PC-3 (cell line): ENCODE results near the gene DLGAP1. TPM values are rescaled to one million over a fixed set of nuclear protein-coding genes. Genes with fewer than 3 reads are reported as not detected.

Experiments used
- ATAC-seq: fragments of 200-7000 bp; cut with Tn5 transposase; 2 replicates; pipeline ENCODE4 v1.9.1; 2020; ENCODE audit warnings: mild to moderate bottlenecking, moderate library complexity
- BruUV-seq: library from RNA; stranded (reverse); fragments of 400-500 nt; replicated peaks from 2 replicates; lab custom pipeline; 2021; lab: Mats Ljungman, UMichigan
- CTCF ChIA-PET: fragments of 300-600 bp; sonication (Branson Sonifier 250); formaldehyde crosslinking; loops from one replicate; lab custom pipeline; 2022; ENCODE audit warnings: antibody characterized with exemption; lab: Charles Lee
- POLR2A ChIA-PET: fragments of 300-600 bp; sonication (Branson Sonifier 250); formaldehyde crosslinking; loops from one replicate; lab custom pipeline; 2022; ENCODE audit warnings: antibody characterized with exemption; ENCODE audit not compliant: unreplicated experiment; lab: Charles Lee
- DNase-seq: peaks from one replicate; pipeline ENCODE4 v3.0.0-alpha.2; 2015
- H2AFZ ChIP-seq: fragments of 300-600 bp; sonication (generic); 2 replicates; pipeline ENCODE4 v1.6.0; 2016; ENCODE audit warnings: antibody characterized with exemption, low read length
- H3F3A ChIP-seq: fragments of 300-600 bp; sonication (generic); one replicate; pipeline ENCODE4 v1.6.0; 2017; ENCODE audit warnings: antibody characterized with exemption, low read length, control low read depth, mild to moderate bottlenecking; ENCODE audit not compliant: unreplicated experiment
- H3K27ac ChIP-seq: fragments of 300-600 bp; sonication (generic); 2 replicates; pipeline ENCODE4 v1.5.1; 2016; ENCODE audit warnings: mild to moderate bottlenecking, low read length
- H3K27me3 ChIP-seq: fragments of 300-600 bp; sonication (generic); 2 replicates; pipeline ENCODE4 v1.6.1; 2016; ENCODE audit warnings: low read length, mixed read lengths
- H3K36me3 ChIP-seq: fragments of 300-600 bp; sonication (generic); 2 replicates; pipeline ENCODE4 v1.6.1; 2016; ENCODE audit warnings: low read depth, mixed run types, low read length, mixed read lengths
- H3K4me1 ChIP-seq: fragments of 300-600 bp; sonication (generic); 2 replicates; pipeline ENCODE4 v1.5.1; 2016; ENCODE audit warnings: low read length; ENCODE audit not compliant: insufficient read depth
- H3K4me2 ChIP-seq: fragments of 300-600 bp; sonication (generic); 2 replicates; pipeline ENCODE4 v1.6.0; 2016; ENCODE audit warnings: low read length
- H3K4me3 ChIP-seq: fragments of 300-600 bp; sonication (generic); 2 replicates; pipeline ENCODE4 v1.5.1; 2016; ENCODE audit warnings: mild to moderate bottlenecking, low read length, mixed read lengths
- H3K79me2 ChIP-seq: fragments of 300-600 bp; sonication (generic); 2 replicates; pipeline ENCODE4 v1.6.1; 2017; ENCODE audit warnings: low read length, mixed read lengths
- H3K9ac ChIP-seq: fragments of 300-600 bp; sonication (generic); 2 replicates; pipeline ENCODE4 v1.6.0; 2016; ENCODE audit warnings: mild to moderate bottlenecking, low read length
- H3K9me2 ChIP-seq: fragments of 300-600 bp; sonication (generic); replicated peaks from 2 replicates; pipeline ENCODE4 v1.6.1; 2016; ENCODE audit warnings: mixed run types, low read length, mixed read lengths
- H3K9me3 ChIP-seq: fragments of 300-600 bp; sonication (generic); 2 replicates; pipeline ENCODE4 v1.6.1; 2016; ENCODE audit warnings: low read length, mixed read lengths
- H4K20me1 ChIP-seq: fragments of 300-600 bp; sonication (generic); 2 replicates; pipeline ENCODE4 v1.6.1; 2016; ENCODE audit warnings: low read length, mixed read lengths
- EZH2 ChIP-seq: fragments of 300-600 bp; sonication (generic); IDR thresholded peaks from one replicate; pipeline ENCODE4 v1.6.1; 2017; ENCODE audit warnings: antibody characterized with exemption, mild to moderate bottlenecking, low read length; ENCODE audit not compliant: unreplicated experiment
- EZH2phosphoT487 ChIP-seq: fragments of 300-600 bp; sonication (generic); IDR thresholded peaks from 2 replicates; pipeline ENCODE4 v1.6.1; 2018; ENCODE audit warnings: mild to moderate bottlenecking, antibody characterized with exemption, low read length, borderline replicate concordance
- intact Hi-C: fragments of 100-400 bp; cut with micrococcal nuclease; formaldehyde crosslinking; loops from 2 replicates; pipeline ENCODE4 v1.9.0; 2023
- total RNA-seq: library from RNA; depleted of rRNA; stranded (reverse); fragments of >200 nt; gene quantifications from 2 replicates; pipeline ENCODE4 v1.2.3, GENCODE V29; 2014
- TF ChIP-seq, protein P1 (sequence below): fragments of 300-600 bp; sonication (generic); conservative IDR thresholded peaks from 2 replicates; pipeline ENCODE4 v1.5.1; 2017; ENCODE audit warnings: antibody characterized with exemption, low read depth, mild to moderate bottlenecking, low read length

The DLGAP1 gene
- total RNA-seq, 1 experiment from 2014 or later, result not detected

DNA sequence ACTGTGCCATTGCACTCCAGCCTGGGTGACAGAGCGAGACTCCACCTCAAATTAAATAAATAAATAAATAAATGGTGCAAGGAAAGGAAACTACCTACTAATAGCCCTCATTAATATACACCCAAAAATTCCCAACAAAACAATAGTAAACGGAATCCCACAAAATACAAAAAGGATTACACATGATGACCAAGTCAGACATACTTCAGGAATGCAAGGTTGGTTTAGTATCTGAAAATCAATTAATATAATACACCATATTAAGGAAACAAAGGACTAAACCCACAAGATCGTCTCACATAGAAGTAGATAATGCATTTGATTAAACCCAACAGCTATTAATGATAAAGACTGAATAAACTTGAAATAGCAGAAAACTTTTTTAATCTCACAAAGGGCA is 697.7 kb downstream of the DLGAP1 start:
- H3K4me3 ChIP-seq, result no peak overlapping the region
- H3K4me2 ChIP-seq, result no peak overlapping the region
- H3K9ac ChIP-seq, result no peak overlapping the region
- no peaks in the 10 kb centered on the region for H3K79me2 ChIP-seq
- no peaks in the 10 kb centered on the region for H3K4me1 ChIP-seq
- peaks cover 20% of the 10 kb centered on the region; the same call in 1 of the 2 replicates for H3K27me3 ChIP-seq
- DNase-seq (no peak), ATAC-seq (no peak)
- H3K27ac ChIP-seq, result no peak overlapping the region
- no peaks in the 10 kb centered on the region for H3F3A ChIP-seq
- CTCF ChIA-PET, result no interaction called here
- H3K9me3 ChIP-seq, result no peaks in the 10 kb centered on the region
- no TSS peak for BruUV-seq
- no peaks in the 10 kb centered on the region for H3K9me2 ChIP-seq
- intact Hi-C loops, result no loop called here
- POLR2A ChIA-PET, result no interaction called here
- TF ChIP-seq, protein P1, sequence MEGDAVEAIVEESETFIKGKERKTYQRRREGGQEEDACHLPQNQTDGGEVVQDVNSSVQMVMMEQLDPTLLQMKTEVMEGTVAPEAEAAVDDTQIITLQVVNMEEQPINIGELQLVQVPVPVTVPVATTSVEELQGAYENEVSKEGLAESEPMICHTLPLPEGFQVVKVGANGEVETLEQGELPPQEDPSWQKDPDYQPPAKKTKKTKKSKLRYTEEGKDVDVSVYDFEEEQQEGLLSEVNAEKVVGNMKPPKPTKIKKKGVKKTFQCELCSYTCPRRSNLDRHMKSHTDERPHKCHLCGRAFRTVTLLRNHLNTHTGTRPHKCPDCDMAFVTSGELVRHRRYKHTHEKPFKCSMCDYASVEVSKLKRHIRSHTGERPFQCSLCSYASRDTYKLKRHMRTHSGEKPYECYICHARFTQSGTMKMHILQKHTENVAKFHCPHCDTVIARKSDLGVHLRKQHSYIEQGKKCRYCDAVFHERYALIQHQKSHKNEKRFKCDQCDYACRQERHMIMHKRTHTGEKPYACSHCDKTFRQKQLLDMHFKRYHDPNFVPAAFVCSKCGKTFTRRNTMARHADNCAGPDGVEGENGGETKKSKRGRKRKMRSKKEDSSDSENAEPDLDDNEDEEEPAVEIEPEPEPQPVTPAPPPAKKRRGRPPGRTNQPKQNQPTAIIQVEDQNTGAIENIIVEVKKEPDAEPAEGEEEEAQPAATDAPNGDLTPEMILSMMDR, result no peak
- TF ChIP-seq EZH2phosphoT487 (no peak), EZH2 (no peak)
- H2AFZ ChIP-seq, result no peak overlapping the region
- no peaks in the 10 kb centered on the region for H3K36me3 ChIP-seq
- H4K20me1 ChIP-seq, result no peaks in the 10 kb centered on the region

DNA sequence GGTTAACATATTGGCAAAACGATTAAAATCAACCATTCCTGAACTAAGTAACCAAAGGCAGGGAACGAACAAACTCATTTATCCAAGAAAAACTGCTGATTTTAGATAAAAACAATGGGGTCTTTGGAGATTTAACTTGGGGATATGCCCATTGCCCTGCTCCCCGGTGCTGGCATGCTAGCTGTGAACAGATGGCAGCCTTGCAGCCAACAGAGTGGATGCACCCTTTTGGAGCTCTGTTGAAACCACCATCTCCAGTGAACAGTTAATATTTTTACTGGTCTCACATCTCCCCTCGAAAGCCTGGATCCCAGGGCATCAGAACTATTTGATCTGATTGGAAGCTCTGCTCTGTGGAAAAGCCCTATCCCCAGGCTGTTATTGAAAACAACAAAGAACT is 702.0 kb downstream of the DLGAP1 start:
- H3K9ac ChIP-seq, result no peak overlapping the region
- H3K9me3 ChIP-seq, result no peaks in the 10 kb centered on the region
- no TSS peak for BruUV-seq
- DNase-seq (no peak), ATAC-seq (no peak)
- H3K4me1 ChIP-seq, result no peaks in the 10 kb centered on the region
- CTCF ChIA-PET, result no interaction called here
- no peak overlapping the region for H3K4me2 ChIP-seq
- no peaks in the 10 kb centered on the region for H4K20me1 ChIP-seq
- no peaks in the 10 kb centered on the region for H3K9me2 ChIP-seq
- H3K4me3 ChIP-seq, result no peak overlapping the region
- TF ChIP-seq EZH2phosphoT487 (no peak), EZH2 (no peak)
- TF ChIP-seq, protein P1, result no peak
- H3K27ac ChIP-seq, result no peak overlapping the region
- H3F3A ChIP-seq, result no peaks in the 10 kb centered on the region
- no peak overlapping the region for H2AFZ ChIP-seq
- no peaks in the 10 kb centered on the region for H3K27me3 ChIP-seq
- POLR2A ChIA-PET, result no interaction called here
- intact Hi-C loops, result no loop called here
- H3K36me3 ChIP-seq, result no peaks in the 10 kb centered on the region
- H3K79me2 ChIP-seq, result no peaks in the 10 kb centered on the region

DNA sequence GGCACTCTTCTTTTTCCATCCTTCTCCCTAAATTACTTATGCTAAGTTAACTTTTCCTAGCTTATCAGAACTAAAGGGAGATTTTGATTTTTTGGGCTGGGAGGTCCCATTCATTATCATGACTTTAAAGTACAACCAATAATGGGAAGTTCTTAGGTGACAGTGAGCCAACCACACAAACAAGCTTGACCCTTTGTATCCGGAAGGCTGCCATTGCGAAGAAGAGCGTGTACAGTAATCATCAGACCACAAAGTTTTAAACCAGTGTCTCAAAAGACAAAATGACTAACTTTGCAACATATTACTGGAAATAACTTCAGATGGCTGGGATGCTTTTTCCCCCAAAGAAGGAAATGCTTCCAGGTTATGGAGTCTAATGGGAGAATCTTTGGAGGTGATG is 707.0 kb downstream of the DLGAP1 start:
- no peaks in the 10 kb centered on the region for H4K20me1 ChIP-seq
- CTCF ChIA-PET, result no interaction called here
- intact Hi-C loops, result no loop called here
- H3F3A ChIP-seq, result no peaks in the 10 kb centered on the region
- no peaks in the 10 kb centered on the region for H3K9me2 ChIP-seq
- H3K4me1 ChIP-seq, result no peaks in the 10 kb centered on the region
- no peak for ATAC-seq
- H3K9me3 ChIP-seq, result no peaks in the 10 kb centered on the region
- no peak overlapping the region for H2AFZ ChIP-seq
- no peak overlapping the region for H3K27ac ChIP-seq
- POLR2A ChIA-PET, result no interaction called here
- no peaks in the 10 kb centered on the region; the same call in 1 of the 2 replicates for H3K27me3 ChIP-seq
- no peaks in the 10 kb centered on the region for H3K36me3 ChIP-seq
- no peak overlapping the region for H3K4me2 ChIP-seq
- DNase-seq, result no peak
- H3K4me3 ChIP-seq, result no peak overlapping the region
- H3K79me2 ChIP-seq, result no peaks in the 10 kb centered on the region
- no TSS peak for BruUV-seq
- H3K9ac ChIP-seq, result no peak overlapping the region
- TF ChIP-seq EZH2phosphoT487, result no peak
- TF ChIP-seq EZH2, result no peak
- TF ChIP-seq, protein P1, result no peak
